Airway epithelial cell (primary cell): ENCODE data around the gene MAPK1. TPM values are rescaled to one million over a fixed set of nuclear protein-coding genes. Genes with fewer than 3 reads are reported as not detected.

Source experiments
- total RNA-seq: library from RNA; depleted of rRNA; stranded (reverse); fragments of >200 nt; gene quantifications from 2 replicates; pipeline ENCODE4 v1.2.3, GENCODE V29; 2015

Gene MAPK1
- total RNA-seq: 25.4 and 31.9 TPM in 2 replicates

GRCh38 chr22:21867528-21868266, at the start of gene MAPK1:
MAPK1 (minus strand) TSS chr22:21867645; CDS start chr22:21867440, 205 bp downstream.

GRCh38 chr22:21735200-21736083, 132.0 kb downstream of the MAPK1 start, which contains the start of gene YPEL1:
YPEL1 (minus strand) TSS chr22:21735794; CDS start chr22:21710744, 25,050 bp downstream.

Other genes starting within 250 kb of the MAPK1 start
- gene YDJC, start 237.6 kb downstream of the MAPK1 start, total RNA-seq: 107 and 121 TPM in 2 replicates
- not detected in 2 replicates for gene CCDC116, start 234.9 kb downstream of the MAPK1 start, total RNA-seq
- 77.9 and 95.8 TPM in 2 replicates for gene SDF2L1, start 225.3 kb downstream of the MAPK1 start, total RNA-seq
- 20.8 and 30.8 TPM in 2 replicates for gene PPIL2, start 201.6 kb downstream of the MAPK1 start, total RNA-seq
- 0.07 TPM in 1 of 2 replicates, not detected in the other for gene YPEL1, start 131.9 kb downstream of the MAPK1 start, total RNA-seq
- gene PPM1F, start 85.2 kb upstream of the MAPK1 start, total RNA-seq: 25.2 and 29.3 TPM in 2 replicates
- gene TOP3B, start 115.1 kb upstream of the MAPK1 start, total RNA-seq: 19.6 and 29.1 TPM in 2 replicates